Left hindlimb (tissue), 1 donor: ENCODE data around the gene KBTBD8.

Experiments used
- DNase-seq: peaks from one replicate; pipeline ENCODE4 v3.0.0-alpha.2; 2018

Gene KBTBD8

GRCh38 chr3:67044955-67045354, 46.8 kb downstream of the KBTBD8 start:
- no peak for DNase-seq

GRCh38 chr3:67045711-67046465, 47.8 kb downstream of the KBTBD8 start:
- no peak for DNase-seq

- DNase-seq: no peak
Observed at GRCh38 chr3:67047051-67047450, 48.9 kb downstream of the KBTBD8 start.

- no peak for DNase-seq
Observed at GRCh38 chr3:67048067-67048714, 50.1 kb downstream of the KBTBD8 start.

- DNase-seq: no peak
Observed at GRCh38 chr3:67048715-67049074, 50.6 kb downstream of the KBTBD8 start.

- DNase-seq: no peak
Observed at GRCh38 chr3:67059443-67059842, 61.3 kb downstream of the KBTBD8 start.
